Astrocyte (in vitro differentiated cells and primary cell): ENCODE measurements around the gene IQCK. TPM values are rescaled to one million over a fixed set of nuclear protein-coding genes. Genes with fewer than 3 reads are reported as not detected.

Source experiments
- DNase-seq: peaks from one replicate; pipeline ENCODE4 v3.0.0-alpha.2; 2010; ENCODE audit warnings: low read depth
- FAIRE-seq: peaks from 2 replicates; lab custom pipeline; 2011; peaks lifted over from hg19 to GRCh38; lab: Jason Lieb, UNC
- H2AFZ ChIP-seq: 2 replicates; pipeline ENCODE4 v1.6.0; 2012; ENCODE audit warnings: low read depth, low read length, inconsistent platforms
- H3K27ac ChIP-seq: 2 replicates; pipeline ENCODE4 v1.5.1; 2011; ENCODE audit warnings: low read depth, low read length, inconsistent platforms
- H3K27me3 ChIP-seq: 2 replicates; pipeline ENCODE4 v1.6.0; 2011; ENCODE audit warnings: low read length, inconsistent platforms; ENCODE audit not compliant: insufficient read depth
- H3K36me3 ChIP-seq: 2 replicates; pipeline ENCODE4 v1.5.1; 2011; ENCODE audit warnings: low read length, inconsistent platforms; ENCODE audit not compliant: insufficient read depth
- H3K4me1 ChIP-seq: 2 replicates; pipeline ENCODE4 v1.5.1; 2011; ENCODE audit warnings: low read length, inconsistent platforms; ENCODE audit not compliant: insufficient read depth
- H3K4me2 ChIP-seq: 2 replicates; pipeline ENCODE4 v1.6.0; 2012; ENCODE audit warnings: low read length, inconsistent platforms
- H3K4me3 ChIP-seq: 2 replicates; pipeline ENCODE4 v1.5.1; 2011; ENCODE audit warnings: low read depth, mild to moderate bottlenecking, low read length, inconsistent platforms; ENCODE audit not compliant: insufficient read depth
- H3K79me2 ChIP-seq: 2 replicates; pipeline ENCODE4 v1.6.0; 2012; ENCODE audit warnings: mild to moderate bottlenecking, low read length, inconsistent platforms; ENCODE audit not compliant: insufficient read depth
- H3K9ac ChIP-seq: 2 replicates; pipeline ENCODE4 v1.6.0; 2012; ENCODE audit warnings: mild to moderate bottlenecking, low read length, inconsistent platforms
- H3K9me3 ChIP-seq: 2 replicates; pipeline ENCODE4 v1.5.1; 2012; ENCODE audit warnings: low read depth, mild to moderate bottlenecking, low read length, inconsistent platforms; ENCODE audit not compliant: insufficient read depth
- H4K20me1 ChIP-seq: 2 replicates; pipeline ENCODE4 v1.6.0; 2012; ENCODE audit warnings: low read length, inconsistent platforms; ENCODE audit not compliant: insufficient read depth
- H3K27ac Mint-ChIP-seq: one replicate; pipeline ENCODE4 v1.8.0; 2021; ENCODE audit warnings: mild to moderate bottlenecking, mixed read lengths; ENCODE audit not compliant: unreplicated experiment
- H3K27me3 Mint-ChIP-seq: one replicate; pipeline ENCODE4 v1.8.0; 2021; ENCODE audit warnings: low read depth, mixed read lengths; ENCODE audit not compliant: unreplicated experiment
- H3K36me3 Mint-ChIP-seq: one replicate; pipeline ENCODE4 v1.8.0; 2021; ENCODE audit warnings: low read depth, mixed read lengths; ENCODE audit not compliant: unreplicated experiment
- H3K4me1 Mint-ChIP-seq: one replicate; pipeline ENCODE4 v1.8.0; 2021; ENCODE audit warnings: low read depth, mixed read lengths; ENCODE audit not compliant: unreplicated experiment
- H3K4me3 Mint-ChIP-seq: one replicate; pipeline ENCODE4 v1.8.0; 2021; ENCODE audit warnings: mild to moderate bottlenecking, moderate library complexity, mixed read lengths; ENCODE audit not compliant: unreplicated experiment
- H3K9me3 Mint-ChIP-seq: one replicate; pipeline ENCODE4 v1.8.0; 2021; ENCODE audit warnings: mild to moderate bottlenecking, mixed read lengths; ENCODE audit not compliant: unreplicated experiment
- CTCF ChIP-seq: IDR thresholded peaks from 2 replicates; pipeline ENCODE4 v1.5.1; 2011; ENCODE audit warnings: low read depth, mild to moderate bottlenecking, inconsistent platforms, low read length, moderate library complexity; ENCODE audit not compliant: insufficient read depth
- EZH2 ChIP-seq: IDR thresholded peaks from 2 replicates; pipeline ENCODE4 v1.6.1; 2012; ENCODE audit warnings: mild to moderate bottlenecking, low read length, inconsistent platforms; ENCODE audit not compliant: insufficient read depth
- total RNA-seq: library from RNA; stranded (reverse); gene quantifications from 2 replicates; pipeline ENCODE4 v1.2.1, GENCODE V29; 2021

Gene IQCK
- total RNA-seq, 1 donor from 2014 or later: 5.9 TPM

DNA sequence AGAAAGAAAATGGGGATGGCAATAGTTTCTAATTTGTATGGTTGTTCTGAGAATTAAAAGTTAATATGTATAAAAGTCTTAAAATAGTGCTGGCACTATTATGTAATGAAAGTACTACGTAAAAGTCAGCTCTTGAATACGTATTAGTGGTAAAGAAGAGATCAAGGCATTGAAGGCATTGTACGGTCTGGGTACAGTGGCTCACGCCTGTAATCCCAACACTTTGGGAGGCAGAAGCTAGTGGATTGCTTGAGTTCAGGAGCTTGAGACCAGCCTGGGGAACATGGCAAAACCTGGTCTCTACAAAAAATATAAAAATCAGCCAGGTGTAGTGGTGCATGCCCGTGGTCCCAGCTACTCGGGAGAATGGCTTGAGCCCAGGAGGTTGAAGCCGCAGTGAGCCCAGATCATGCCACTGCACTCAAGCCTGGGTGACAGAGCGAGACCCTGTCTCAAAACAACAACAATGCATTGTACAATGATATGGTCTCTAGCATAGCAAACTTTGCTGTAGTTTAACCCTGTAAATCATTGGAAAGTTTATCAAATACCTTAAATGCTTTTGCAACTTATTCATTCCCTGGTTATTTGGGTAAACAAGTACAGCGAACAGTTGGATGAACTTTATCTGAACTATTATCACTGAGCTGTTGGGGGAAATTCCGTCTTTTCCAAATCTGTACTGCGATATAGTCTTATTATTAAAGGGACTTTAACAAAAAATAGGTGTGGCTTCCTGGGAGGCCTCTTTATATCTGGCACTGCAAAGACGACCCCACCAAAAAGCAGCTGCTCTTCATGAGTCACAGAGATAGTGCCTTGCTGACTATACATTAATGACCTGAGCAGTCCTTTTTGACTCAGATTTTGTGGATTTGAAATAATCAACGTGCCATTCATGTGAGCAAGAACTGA, 93.0 kb downstream of the IQCK start:
- H3K9me3 ChIP-seq: no peaks in the 10 kb centered on the region

DNA sequence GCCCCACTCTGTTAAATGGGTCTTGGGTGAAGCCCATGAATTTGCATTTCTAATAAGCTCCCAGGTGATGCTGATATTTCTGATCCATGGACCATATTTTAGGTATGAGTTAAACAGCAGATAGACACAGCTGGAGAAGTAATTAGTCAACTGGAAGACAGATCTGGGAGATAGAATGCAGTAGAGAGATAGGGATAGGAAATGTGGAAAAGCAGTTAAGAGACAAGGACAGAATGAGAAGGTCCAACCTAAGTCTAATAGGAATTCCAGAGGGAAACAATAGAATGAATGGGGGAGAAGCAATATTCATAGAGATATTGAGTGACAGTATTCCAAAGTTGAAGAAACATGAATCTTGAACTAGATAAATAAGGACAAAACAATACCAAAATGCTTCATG, 94.9 kb downstream of the IQCK start:
- H3K9me3 ChIP-seq: no peaks in the 10 kb centered on the region
- no peak overlapping the region for H3K4me3 ChIP-seq
- H3K79me2 ChIP-seq: no peaks in the 10 kb centered on the region
- peaks cover 4% of the 10 kb centered on the region for H3K9me3 Mint-ChIP-seq
- H3K36me3 ChIP-seq: no peaks in the 10 kb centered on the region
- no peaks in the 10 kb centered on the region for H3K36me3 Mint-ChIP-seq
- H3K27ac ChIP-seq: no peak overlapping the region
- no peaks in the 10 kb centered on the region for H3K27me3 Mint-ChIP-seq
- no peak overlapping the region for H3K4me3 Mint-ChIP-seq
- DNase-seq: no peak
- H2AFZ ChIP-seq: no peak overlapping the region
- no peaks in the 10 kb centered on the region for H3K27me3 ChIP-seq
- no peak overlapping the region for H3K9ac ChIP-seq
- H4K20me1 ChIP-seq: no peaks in the 10 kb centered on the region
- no peak overlapping the region for H3K27ac Mint-ChIP-seq
- peaks cover 14% of the 10 kb centered on the region for H3K4me1 ChIP-seq
- no peak overlapping the region for H3K4me2 ChIP-seq
- TF ChIP-seq CTCF: no peak
- no peak for TF ChIP-seq EZH2
- FAIRE-seq: no peak
- H3K4me1 Mint-ChIP-seq: peaks cover 9% of the 10 kb centered on the region

More for the DNA sequence above, 93.0 kb downstream of the IQCK start:
- Mint-ChIP-seq H3K4me1 (peaks cover 9% of the 10 kb centered on the region), H3K27ac (no peak overlapping the region), H3K4me3 (no peak overlapping the region), H3K9me3 (peaks cover 5% of the 10 kb centered on the region), H3K36me3 (peaks cover under 1% of the 10 kb centered on the region), H3K27me3 (no peaks in the 10 kb centered on the region)
- TF ChIP-seq CTCF (no peak), EZH2 (no peak)
- no peaks in the 10 kb centered on the region for H3K27me3 ChIP-seq
- peak; percentile 69 for FAIRE-seq
- peak overlapping the region; percentile 45 for H3K4me2 ChIP-seq
- H3K4me3 ChIP-seq: no peak overlapping the region
- H3K79me2 ChIP-seq: no peaks in the 10 kb centered on the region
- DNase-seq: peak; percentile 84
- H3K4me1 ChIP-seq: peaks cover 14% of the 10 kb centered on the region
- peak overlapping the region; percentile 55 for H3K27ac ChIP-seq
- peak overlapping the region; percentile 38 for H3K9ac ChIP-seq
- H3K36me3 ChIP-seq: no peaks in the 10 kb centered on the region
- H4K20me1 ChIP-seq: no peaks in the 10 kb centered on the region
- H2AFZ ChIP-seq: no peak overlapping the region

DNA sequence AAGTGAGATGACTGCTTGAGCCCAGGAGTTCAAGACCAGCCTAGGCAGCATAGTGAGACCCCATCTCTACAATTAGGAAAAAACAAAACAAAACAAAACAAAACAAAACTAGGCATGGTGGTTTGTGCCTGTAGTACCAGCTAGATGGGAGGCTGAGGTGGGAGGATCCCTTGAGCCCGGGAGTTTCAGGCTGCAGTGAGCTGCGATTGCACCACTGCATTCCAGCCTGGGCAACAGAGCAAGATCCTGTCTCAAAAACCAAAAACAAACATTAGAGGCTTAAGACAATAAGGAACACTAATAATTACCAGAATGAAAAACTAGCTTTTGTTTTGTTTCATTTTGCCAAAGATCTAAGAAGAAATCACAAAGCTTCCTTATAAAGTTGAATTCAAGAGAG, 97.3 kb downstream of the IQCK start:
- Mint-ChIP-seq H3K36me3 (no peaks in the 10 kb centered on the region), H3K9me3 (peaks cover 4% of the 10 kb centered on the region), H3K4me1 (peaks cover 9% of the 10 kb centered on the region), H3K27ac (no peak overlapping the region), H3K27me3 (no peaks in the 10 kb centered on the region), H3K4me3 (no peak overlapping the region)
- TF ChIP-seq EZH2 (no peak), CTCF (no peak)
- Histone ChIP-seq H3K79me2 (no peaks in the 10 kb centered on the region), H4K20me1 (no peaks in the 10 kb centered on the region), H3K4me2 (no peak overlapping the region), H3K27ac (no peak overlapping the region), H3K27me3 (no peaks in the 10 kb centered on the region), H3K9ac (no peak overlapping the region), H3K4me1 (peaks cover 14% of the 10 kb centered on the region), H2AFZ (no peak overlapping the region), H3K36me3 (no peaks in the 10 kb centered on the region), H3K4me3 (no peak overlapping the region), H3K9me3 (no peaks in the 10 kb centered on the region)
- FAIRE-seq (no peak), DNase-seq (no peak)
